Measurements from ENCODE around the gene IFI27. TPM values are rescaled to one million over a fixed set of nuclear protein-coding genes. Genes with fewer than 3 reads are reported as not detected.

IFI27 gene
- polyA plus RNA-seq, 12 donors = 1.4 to 5.7 (median 3.1) TPM; not detected in 2

DNA sequence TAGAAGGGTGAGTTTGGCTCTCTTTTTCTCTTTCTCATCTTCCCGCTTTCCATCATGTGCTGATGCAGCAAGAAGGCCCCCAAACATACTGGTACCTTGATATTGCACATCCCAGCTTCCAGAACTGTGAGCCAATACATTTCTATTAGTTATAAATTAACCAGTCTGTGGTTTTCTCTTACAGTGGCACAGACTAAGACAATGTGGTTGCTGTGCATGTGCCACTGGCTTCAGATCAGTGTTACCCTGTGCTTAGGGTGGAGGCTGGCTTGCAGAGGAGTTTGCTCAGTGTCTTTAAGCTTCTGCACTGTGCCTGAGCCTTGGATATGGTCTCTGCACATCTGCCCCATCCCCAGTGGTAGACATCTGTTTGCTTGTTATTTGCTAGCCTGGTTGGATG lies 13.3 kb downstream of the IFI27 start:
- no peak for DNase-seq

DNA sequence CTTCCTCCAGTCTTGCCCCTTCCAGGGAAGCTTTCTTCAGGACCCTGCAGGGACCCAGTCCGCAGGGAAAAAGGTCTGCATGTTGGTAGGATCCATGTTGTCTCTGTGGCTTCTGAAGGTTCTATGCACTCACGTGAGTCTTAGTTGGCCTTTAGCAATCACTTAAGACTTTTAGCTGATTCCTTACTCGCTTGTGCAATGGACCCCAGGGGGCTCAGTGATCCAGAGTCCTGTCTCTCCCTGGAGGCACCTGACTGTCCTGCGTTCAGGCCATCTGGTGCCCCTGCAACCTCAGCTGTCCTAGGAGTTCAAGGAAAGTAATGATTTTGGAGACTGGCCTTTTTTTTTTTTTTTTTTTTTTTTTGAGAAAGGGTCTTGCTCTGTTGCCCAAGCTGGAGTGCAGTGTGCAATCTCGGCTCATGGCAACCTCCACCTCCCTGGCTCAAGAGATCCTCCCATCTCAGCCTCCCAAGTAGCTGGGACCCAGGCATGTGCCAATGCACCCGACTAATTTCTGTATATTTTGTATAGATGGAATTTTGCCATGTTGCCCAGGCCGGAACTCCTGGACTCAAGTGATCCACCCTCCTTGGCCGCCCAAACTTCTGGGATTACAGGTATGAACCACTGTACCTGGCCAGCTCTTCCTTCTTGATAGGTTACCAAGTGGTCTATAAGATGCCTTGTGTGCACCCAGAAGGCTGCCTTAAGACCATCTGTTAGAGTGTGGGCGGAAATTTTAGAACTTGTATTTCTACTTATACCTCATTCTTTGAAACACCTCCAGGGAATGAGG lies 14.2 kb downstream of the IFI27 start:
- no peak for DNase-seq

DNA sequence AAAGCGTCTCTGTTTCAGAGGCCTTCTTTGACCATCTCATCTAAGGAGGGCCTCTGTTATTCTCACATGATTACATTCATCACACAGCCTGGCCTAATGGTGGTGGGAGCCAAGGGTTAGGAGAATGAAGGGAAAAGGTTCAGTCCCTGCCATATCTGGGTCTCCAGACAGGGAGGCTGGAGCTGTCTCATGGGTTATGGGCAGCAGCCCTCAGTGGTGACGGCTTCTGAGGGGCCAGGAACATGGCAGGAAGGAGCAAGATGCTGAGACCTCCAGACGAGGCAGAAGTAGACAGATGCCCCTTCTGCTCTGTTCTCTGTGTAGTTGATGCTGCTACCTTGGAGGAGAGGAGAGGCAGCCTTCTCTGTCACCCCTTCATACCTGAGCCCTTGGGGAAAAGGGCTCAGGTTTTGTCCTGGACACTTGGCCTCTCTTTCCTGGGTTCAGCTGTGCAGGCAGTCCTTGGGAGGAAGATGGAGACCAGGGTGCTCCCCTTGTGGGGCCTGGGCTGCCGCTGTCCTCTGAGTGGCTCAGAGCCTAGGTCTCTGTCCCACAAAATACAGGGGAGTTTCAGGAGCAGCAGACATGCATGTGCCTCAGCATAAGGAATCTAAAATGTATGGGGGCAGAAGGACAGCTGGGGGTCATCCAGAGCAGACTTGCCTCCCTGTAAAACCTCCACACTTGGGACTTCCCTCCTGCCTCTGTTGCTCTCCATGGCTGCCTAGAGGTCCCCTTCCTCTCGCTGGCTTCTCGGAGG lies 15.3 kb downstream of the IFI27 start:
- no peak for DNase-seq

DNA sequence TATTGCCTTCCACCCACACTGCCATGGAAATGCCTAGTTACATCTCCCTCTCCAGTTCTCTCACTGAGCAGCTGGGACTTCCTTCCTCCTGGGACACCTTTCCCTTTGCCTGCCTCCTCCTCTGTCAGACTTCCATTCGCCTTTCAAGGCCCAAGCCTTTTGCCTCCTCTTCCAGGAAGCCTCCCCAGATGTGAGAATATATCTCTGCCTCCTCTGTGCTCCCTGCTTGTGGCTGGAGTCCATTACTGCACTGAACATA lies 15.8 kb downstream of the IFI27 start:
- no peak for DNase-seq

DNA sequence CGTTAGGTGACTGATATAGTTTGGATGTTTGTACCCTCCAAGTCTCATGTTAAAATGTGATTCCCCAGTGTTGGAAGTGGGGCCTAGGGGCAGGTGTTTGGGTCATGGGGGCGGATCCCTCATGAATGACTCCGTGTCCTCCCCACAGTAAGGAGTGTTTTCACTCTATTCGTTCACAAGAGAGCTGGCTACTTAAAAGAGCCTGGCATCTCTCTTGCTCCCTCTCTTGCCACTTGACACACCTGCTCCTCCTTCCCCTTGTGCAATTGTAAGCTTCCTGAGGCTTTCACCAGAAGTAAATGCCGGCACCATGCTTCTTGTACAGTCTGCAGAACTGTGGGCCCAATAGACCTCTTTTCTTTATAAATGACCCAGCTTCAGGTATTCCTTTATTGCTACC lies 16.3 kb downstream of the IFI27 start:
- no peak for DNase-seq

DNA sequence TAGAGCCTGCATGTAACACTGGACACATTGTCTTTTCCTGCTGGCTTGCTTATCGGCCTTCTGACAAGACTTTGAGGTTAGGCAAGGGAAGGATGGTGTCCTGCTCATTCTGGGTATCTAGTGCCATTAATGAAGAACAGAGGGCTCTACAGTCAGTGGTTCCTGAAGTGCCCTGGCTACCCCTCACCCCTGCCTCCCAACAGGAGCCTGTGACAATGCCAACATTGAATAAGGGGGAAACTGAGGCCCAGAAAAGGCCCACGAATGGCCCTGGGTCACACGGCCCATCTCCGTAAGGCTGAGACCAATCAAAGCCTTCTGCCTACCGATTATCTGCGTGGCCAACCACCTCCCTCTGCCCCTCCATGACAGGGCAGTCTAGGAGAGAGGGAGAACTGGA lies 16.8 kb downstream of the IFI27 start:
- DNase-seq = no peak

DNA sequence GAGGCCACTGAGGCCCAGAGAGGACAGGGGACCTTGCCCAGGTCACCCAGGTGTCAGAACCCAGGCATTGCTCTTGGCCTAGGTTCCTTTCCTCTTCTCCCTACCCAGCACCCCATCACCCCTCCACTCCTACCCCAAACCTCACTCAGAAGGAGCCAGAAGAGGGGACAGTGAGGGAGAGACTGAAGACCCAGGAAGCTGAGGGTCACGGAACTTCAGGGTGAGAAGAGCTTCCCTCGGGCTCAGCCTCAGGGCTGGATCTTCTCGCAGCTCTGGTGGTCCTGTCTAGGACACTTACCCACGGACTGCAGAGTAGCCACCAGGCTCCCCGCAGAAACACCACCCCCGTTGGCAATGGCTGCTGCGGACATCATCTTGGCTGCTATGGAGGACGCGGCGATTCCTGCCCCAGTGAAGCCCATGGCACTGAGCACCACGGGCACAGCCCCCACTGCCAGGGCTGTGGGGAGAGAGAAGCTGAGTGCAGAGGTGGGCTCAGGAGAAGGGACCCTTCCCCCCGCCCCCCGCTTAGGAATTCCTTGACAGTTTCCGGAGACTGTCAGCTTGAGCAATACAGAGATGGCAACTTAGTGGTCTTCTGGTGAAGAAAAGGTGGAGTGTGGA lies 17.8 kb downstream of the IFI27 start:
- no peak for DNase-seq

DNA sequence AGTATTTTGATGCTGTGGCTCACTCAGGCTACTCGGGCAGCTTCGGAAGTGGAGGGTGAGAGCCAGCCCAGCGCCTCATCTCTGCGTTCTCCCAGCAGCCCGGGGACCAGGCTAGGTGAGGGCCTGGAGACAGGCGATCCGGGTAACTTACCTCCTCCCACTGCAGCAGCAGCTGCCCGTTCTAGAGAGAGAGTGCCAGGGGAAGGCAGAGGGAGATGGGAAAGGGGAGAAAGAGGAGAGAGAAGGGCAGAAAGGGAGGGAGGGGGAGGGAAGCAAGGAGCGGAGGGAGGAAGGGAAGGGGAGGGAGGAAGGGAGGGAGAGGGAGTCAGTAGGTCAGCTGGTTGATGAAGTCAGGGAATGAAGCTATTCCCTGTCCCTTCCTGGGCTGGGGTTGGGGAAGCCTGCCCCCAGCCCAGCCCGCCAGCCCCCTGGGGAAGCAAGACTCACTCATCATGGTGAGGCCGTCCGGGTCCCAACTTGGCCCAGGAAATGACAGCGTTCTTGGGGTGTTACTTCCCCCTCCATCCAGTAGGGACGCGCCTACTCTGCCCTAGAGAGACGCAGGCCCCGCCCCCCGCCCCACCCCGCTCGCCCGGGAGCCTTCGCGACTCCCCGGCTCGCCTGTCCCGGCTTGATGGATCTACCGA lies 18.7 kb downstream of the IFI27 start, which contains the start of gene IFI27L2:
Gene IFI27L2 (minus strand): TSS at position 494 of the 647 bp plus-strand sequence. CDS start 40 bp downstream, at position 454.
- DNase-seq = peak; percentile 54

DNA sequence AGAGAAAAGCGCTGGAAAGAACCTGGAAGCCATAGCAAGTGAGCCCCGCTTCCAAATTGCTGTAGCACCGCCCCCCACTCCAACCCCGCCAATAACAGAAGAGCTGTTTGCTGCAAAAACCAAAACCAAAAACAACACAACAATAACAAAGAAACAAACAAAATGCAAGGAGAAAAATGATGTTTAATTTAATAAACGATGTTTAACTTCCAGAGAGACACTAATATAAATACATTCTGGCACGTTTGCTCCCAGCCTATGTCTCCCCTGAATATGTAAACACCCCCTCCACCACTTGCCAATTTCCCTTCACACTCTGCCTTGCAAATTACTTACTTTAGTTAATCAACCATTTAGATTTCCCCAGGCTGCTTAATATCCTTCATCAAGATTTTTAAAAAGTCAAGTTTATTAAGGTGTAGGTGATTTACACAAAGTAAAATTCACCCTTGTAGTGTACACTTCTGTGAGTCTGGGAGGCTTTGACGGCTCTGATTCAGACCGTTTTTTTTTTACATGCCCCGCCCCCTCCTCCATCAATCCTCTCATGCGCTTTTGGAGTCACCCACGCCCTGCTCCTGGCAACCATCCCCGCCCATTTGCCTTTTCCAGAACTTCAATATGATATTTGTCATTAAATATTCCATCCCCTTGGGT lies 19.4 kb downstream of the IFI27 start:
- peak; percentile 25 for DNase-seq

DNA sequence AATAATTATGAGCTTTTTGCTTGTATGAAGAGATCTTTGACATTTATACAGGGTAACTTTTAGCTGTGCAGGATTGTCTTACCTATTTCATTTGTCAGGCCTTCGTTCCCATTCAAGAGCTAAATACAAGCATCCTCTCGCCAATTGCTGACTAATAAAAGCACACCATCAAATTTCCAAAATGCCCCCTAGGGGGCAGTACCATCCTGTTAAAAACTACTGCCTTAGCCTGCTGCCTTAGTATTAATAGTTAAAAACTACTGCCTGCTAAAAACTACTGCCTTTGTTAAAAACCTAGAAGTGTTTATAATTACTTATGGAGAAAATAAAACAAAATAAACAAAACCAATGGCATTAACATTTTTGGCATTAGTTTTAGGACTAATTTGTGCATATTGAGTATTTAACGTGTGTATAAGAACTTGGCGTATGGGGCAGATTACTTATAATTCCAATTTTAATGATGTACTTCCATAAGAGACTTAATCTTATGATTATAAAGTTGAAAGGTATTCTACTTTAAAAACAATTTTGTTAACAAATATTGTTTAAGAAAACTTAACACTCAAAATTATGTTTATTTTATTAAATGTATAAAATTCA lies 21.9 kb downstream of the IFI27 start:
- DNase-seq = peak; percentile 58

DNA sequence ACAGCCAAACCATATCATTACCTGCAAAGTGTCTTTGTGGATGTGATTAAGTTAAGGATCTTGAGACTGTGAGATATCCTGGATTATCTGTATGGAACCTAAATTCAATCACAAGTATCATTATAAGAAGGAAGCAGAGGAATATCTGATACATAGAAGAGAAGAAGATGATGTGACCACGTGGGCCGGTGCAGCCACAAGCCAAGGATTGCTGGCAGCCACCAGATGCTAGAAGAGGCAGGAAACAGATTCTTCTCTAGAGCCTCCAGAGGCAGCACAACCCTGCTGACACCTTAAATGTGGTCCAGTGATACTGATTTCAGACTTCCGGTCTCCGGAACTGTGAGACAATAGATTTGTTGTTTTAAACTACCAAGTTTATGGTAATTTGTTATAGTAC lies 24.9 kb downstream of the IFI27 start:
- no peak for DNase-seq

DNA sequence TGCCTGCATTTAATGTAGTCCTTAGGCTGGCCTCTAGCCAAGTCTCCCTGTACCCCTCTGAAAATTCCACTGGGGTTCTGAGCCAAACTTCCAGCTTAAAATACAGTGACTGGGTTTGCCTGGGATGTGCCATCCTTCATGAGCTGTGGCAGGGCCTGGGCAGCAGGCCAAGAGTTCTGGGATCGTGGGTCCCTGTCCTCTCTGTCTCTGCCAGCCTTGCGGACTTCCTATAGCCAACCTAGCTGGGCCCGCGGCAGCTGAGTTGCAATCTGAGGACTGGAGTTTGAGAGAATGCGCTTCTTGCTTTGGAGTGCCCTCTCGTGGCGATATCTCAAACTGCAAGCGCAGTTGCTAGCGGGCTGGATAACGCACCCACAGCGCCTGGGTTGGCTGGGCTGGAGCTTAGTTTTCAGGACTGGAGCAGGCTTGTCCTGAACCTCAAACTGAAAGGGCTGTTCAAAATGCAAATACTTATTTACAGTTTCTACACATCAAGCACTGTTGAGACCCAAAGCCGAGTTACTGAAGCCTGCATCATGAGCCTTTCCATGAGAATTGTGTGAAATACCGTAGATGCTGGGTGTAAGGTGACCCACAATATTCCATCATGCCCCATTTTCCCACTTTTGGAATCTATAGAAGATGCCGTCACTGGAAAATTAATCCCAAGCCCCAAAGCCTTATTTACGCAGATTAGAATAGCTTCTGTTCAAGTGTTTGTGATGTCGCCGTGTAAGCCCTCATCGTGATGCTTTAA lies 26.2 kb downstream of the IFI27 start:
- DNase-seq = peak; percentile 84

DNA sequence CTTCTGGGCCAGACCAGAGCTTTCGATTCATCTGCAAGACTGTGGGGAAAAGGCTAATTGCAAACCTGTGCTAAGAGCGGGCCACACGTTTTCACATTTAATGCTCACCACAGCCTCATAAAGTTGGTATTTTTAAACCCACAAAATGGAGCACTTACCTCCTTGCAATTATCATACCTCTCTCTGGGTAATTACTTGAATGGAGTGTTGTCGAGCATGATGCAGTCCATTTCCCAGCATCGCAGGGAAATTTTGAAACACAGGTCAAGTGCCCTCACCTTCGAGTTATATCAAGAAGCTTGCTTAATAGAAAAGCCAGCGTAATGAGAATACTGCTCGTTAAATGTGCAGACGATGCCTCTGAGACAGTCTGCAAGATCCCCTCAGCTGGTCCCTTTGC lies 27.7 kb downstream of the IFI27 start:
- DNase-seq = no peak

DNA sequence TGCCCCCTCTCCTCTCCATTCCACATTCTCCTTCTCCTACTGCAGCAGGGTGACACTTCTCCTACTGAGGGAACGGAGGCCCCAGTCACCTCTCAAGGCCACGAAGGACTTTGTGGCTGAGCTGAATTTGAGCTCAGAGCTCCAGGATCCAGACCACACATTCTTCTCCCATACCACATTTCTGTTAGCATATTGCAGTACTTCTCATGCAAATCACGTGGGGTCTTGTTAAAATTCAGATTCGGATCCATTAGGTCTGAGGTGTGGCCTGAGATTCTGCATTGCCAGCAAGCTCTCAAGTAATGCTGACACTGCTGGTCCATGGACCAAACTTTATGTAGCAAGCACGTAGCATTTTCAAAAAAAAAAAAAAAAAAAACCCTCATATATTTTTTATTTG lies 28.5 kb downstream of the IFI27 start:
- no peak for DNase-seq

DNA sequence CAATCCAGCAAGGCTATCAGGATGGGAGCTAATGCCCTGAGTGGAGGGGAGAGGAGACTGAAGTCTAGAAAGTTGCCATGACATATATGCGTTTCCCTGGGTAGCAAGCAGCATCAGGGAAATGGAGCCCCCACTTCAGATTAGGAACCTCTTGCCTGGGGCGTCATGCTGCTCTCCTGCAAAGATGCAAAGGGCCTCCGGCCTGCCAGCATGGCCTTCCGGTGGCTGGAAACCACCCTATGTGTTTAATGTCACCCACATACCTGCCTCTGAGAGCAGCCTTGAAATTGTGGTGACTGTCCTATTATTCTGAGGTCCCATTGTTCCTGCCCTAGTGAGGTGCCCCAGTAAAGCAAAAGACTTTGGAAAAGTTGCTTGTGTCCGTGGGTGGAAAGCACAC lies 28.9 kb downstream of the IFI27 start:
- DNase-seq = no peak

DNA sequence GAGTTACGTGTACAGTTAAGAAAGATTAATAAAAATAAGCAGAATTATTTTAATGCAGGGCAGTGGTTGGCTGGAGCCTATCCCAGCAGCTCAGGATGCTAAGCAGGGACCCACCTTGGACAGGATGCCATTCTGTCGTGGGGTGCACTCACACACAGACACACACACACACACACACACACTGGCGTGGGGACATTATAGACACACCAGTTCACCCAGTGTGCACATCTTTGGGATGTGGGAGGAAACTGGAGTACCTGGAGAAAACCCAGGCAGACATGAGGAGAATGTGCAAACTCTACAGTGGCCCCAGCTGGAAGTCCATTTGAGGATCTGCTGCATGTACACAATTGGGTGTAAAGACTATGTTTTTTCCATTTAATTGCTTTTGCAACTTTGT lies 31.7 kb downstream of the IFI27 start:
- no peak for DNase-seq

DNA sequence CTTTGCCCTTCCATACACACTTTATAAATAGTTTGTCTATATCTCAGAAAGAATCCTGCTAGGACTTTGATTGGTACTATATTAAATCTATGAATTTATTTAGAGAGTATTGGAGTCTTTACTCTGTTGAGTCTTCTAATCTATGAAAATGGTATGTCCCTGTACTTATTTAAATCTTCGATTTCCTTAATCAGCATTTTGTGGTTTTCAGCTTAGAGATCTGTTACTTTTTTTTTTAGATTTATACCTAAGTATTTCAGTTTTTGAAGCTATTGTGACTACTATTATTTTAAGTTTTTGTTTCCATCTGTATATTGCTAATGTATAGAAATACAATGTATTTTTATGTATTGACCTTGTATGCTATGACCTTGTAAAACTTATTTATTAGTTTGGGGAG lies 32.3 kb downstream of the IFI27 start:
- no peak for DNase-seq

DNA sequence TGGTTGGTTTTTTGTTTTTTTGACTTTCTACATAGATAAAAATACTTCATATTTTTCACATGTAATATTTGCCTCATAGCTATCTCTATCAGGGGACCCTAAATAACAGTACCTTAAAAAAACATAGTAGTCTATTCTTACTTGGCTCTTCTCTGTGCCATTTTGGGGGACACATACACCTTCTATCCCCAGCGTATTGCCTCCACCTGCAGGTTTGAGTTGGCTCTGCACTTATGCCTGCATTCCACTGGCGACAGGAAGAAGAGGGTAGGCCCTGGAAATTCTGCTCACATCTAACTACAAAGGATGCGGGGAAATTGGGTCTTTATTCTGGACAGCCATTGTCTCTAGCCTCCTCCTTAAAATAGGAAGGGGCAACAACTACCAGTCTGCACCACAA lies 32.7 kb downstream of the IFI27 start:
- DNase-seq = no peak

DNA sequence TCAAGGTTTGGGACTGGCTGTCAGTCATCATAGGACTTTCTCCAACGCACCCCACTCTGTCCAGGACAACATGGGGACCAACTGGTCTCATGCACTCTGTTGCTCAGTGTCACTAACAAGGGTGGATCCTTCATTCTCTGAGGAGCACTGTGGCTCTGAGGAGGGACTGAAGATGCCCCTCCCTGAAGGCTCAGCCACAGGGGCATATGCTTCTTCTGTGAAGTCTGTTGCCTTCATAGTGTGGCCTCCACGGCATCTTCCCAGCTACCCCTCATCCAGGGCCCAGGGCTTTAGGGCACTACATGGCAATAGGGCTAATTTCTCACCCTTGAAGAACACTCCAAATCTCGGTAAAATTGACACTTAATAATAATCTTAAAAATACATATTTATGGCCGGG lies 33.2 kb downstream of the IFI27 start:
- DNase-seq = no peak

DNA sequence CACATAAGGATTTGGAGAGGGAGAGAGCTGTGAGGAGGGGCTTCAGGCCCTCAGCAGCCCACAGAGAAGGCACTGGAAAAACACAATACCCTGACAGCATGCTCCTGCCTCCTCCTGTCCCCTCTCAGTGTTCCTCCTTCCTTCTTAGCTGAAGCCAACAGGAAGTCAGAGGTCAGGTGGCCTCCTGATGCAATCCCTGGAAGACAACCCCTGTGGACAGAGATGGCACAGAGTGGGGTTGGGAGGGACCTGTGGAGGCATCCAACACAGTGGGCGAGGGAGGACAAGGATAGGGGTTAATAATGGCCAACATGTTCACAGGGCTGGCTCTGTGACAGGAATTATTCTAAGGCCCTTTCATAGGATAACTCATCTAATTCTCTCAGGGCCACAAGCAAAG lies 34.2 kb downstream of the IFI27 start:
- no peak for DNase-seq

All from muscle of arm (tissue), 12 donors.